ENCODE measurements around the gene PHPT1. TPM values are rescaled to one million over a fixed set of nuclear protein-coding genes. Genes with fewer than 3 reads are reported as not detected.
"Not testable (repeated sequence)": the region's sequence is repeated elsewhere in the genome, so short reads cannot be mapped to it uniquely, and the experiment has no call there.

PHPT1 gene
- total RNA-seq, 1 donor from 2014 or later: 74.4 TPM

GRCh38 chr9:136837856-136838277 is 11.3 kb upstream of the PHPT1 start:
- ATAC-seq: not testable (repeated sequence)

GRCh38 chr9:136838314-136839228 is 10.6 kb upstream of the PHPT1 start:
- ATAC-seq: no peak

DNA sequence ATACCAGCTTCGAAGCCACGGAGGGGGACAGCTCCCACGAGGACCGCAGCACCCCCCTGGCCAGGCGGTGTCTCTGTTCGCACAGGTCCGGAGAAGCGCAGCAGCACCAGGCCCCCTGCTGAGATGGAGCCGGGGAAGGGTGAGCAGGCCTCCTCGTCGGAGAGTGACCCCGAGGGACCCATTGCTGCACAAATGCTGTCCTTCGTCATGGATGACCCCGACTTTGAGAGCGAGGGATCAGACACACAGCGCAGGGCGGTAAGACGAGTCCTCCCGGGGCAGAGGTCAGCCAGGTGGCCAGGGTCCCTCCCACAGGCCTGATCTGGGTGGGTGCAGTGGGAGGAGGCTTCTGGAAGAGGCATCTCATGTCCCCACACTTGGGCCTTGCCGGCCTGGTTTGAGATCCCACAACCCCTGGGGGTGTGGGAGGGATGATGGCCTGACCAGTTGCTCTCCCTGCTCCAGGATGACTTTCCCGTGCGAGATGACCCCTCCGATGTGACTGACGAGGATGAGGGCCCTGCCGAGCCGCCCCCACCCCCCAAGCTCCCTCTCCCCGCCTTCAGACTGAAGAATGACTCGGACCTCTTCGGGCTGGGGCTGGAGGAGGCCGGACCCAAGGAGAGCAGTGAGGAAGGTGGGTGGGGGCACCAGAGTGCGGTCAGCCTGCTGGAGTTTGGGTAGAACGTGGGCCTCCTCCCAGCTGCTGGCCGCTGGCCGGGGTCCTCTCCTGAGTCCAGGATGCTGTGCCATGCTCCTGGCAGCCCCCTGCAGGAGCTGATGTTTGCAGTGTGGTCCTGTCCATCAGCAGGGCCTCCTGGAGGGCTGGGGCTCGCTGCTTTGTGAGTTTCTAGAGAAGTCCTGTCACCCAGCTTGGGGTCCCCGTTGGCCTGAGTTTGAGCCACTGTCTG is 9.7 kb upstream of the PHPT1 start:
- ATAC-seq: no peak

DNA sequence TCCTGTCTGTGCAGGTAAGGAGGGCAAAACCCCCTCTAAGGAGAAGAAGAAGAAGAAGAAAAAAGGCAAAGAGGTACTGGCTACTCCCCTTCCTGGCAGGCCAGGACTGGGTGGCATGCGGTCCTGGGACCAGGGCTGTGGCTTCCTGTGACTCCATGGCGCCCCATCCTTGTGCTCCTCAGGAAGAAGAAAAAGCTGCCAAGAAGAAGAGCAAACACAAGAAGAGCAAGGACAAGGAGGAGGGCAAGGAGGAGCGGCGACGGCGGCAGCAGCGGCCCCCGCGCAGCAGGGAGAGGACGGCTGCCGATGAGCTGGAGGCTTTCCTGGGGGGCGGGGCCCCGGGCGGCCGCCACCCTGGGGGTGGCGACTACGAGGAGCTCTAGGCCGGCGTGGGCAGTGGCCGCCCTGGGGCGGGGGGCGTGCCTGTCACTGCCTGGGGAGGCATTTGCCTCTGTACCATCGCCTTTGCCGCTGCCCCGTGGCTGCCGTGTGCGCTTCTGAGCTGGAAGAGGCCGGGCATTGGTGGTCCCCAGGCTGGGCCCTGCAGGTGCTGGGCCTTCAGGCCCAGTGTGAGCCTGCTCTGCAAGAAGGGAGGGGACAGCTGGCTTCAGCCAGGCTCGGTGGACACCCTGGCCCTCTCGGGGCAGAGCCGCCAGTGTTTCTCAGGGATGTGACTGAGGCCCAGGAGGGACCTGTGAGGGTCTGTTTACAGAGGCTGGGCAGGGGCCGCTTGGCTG is 8.9 kb upstream of the PHPT1 start:
- no peak for ATAC-seq

- peak; percentile 2 for ATAC-seq
Observed at GRCh38 chr9:136840877-136841645, 8.1 kb upstream of the PHPT1 start.

GRCh38 chr9:136841646-136842379 is 7.4 kb upstream of the PHPT1 start:
- peak; percentile 3 for ATAC-seq

DNA sequence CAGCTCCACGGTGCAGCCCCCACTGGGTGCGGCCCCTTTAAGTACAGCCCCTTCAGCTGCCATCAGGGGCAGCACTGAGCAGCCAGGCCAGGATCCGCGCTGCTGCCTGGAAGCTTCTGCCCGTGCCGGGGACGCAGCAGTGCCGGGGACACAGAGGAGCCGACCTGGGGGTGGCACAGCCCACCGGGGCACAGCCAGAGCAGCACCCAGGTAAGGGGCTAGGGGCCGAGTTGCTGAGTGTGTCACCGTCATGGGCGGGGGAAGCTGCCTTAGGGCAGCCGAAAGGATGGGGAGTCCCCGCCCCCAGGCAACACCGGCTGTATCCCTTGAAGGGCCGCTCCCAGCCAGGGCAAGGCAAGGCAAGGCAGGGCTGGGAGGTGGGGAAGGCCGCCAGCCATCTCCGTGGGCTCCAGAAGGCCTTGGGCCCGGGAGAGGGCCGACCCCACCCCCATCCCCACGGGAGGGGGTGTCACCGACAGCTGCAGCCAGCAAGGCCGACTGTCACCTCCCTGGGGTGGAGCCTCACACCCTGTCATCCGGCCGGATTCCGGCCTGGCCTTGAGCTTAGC is 6.7 kb upstream of the PHPT1 start, which contains the start of gene AJM1:
AJM1 (plus strand) TSS at position 99 of the 569 bp plus-strand sequence. CDS start 1,937 bp downstream, outside the sequence.
- peak; percentile 64 for ATAC-seq

DNA sequence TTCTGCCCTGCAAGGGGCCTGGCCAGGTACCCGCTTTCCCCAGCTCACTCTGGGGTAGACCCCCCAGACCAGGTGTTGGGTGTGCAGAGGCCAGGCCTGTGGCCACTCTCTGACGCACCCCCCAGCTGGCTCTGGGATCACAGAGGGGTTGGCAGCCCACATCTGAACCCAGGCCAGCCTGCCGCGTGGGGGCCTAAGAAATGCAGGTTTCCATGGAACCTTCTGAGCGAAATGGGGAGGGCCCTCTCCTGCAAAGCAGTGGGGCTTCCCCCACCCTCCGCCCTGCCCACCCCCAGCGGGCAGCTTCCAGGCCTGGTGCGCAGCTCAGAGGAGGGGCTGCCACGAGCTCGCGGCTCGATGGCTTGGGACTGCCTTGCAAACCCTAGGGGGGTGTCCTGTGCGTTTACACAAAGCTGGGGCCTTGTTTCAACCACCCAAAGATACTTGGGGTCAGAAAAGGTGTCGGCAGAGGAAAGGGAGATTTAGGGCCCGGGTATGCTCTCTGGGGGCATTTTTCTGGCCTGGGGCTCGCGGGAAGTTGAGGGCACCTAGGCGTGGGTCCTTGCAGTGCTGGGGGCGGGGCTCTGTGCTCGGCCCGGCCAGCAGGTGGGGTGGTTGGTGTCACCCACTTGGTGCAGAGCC is 5.9 kb upstream of the PHPT1 start:
- ATAC-seq: not testable (repeated sequence)

- not testable (repeated sequence) for ATAC-seq
Observed at GRCh38 chr9:136843801-136844740, 5.1 kb upstream of the PHPT1 start.

DNA sequence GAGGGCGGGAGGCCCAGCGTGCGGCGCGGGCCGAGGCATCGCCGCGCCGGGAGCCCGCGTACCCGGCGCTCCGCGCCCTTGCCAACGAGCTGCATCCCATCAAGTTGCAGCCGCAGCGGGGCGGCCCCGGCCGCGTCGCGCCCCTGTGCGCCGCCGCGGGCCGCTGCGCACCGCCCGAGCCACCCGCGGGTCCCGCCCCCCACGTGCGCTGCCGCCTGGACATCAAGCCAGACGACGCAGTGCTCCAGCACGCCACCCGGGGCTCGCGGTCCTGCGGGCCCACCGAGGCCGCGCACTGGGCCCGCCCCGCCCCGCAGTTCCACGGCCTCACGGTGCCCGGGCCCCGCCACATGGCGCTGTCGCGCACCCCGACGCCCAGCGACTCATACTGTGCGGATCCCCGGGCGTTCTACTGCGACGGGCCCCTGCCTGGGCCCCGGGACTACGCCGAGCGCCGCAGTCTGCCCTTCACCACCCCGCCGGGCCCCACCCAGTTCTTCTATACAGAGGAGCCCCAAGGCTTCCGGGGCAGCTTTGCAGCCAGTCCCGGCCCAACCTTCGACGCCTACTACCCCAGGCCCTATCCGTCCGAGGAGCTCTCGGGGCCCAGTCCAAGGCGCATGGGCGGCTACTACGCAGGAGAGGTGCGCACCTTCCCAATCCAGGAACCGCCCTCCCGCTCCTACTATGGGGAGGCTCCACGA is 4.3 kb upstream of the PHPT1 start:
- no peak for ATAC-seq

DNA sequence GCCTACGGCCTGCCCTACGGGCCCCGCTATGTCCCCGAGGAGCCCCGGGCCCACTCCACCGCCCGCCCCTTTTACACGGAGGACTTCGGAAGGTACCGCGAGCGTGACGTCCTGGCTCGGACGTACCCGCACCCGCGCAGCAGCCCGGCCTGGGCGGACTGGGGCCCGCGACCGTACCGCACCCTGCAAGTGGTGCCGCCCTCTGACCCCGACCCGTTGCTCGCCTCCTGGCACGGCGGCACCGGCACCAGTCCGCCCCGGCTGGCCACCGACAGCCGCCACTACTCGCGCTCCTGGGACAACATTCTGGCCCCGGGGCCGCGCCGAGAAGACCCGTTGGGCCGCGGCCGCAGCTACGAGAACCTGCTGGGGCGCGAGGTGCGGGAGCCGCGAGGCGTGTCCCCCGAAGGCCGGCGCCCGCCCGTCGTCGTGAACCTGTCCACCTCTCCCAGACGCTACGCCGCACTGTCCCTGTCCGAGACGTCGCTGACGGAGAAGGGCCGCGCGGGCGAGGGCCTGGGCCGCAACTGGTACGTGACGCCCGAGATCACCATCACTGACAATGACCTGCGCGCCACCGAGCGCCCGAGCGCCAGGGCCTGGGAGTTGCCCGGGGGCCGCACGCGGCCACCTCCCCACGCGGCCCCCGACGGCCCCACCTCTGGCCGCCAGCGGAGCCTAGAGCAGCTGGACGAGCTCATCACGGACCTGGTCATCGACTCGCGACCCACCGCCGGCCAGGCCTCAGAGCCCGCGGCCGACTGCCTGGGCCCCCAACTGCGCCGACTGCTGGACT is 3.5 kb upstream of the PHPT1 start:
- no peak for ATAC-seq

- no peak for ATAC-seq
Observed at GRCh38 chr9:136846376-136847087, 2.7 kb upstream of the PHPT1 start.

GRCh38 chr9:136847088-136847825 is 2.0 kb upstream of the PHPT1 start:
- ATAC-seq: peak; percentile 16

DNA sequence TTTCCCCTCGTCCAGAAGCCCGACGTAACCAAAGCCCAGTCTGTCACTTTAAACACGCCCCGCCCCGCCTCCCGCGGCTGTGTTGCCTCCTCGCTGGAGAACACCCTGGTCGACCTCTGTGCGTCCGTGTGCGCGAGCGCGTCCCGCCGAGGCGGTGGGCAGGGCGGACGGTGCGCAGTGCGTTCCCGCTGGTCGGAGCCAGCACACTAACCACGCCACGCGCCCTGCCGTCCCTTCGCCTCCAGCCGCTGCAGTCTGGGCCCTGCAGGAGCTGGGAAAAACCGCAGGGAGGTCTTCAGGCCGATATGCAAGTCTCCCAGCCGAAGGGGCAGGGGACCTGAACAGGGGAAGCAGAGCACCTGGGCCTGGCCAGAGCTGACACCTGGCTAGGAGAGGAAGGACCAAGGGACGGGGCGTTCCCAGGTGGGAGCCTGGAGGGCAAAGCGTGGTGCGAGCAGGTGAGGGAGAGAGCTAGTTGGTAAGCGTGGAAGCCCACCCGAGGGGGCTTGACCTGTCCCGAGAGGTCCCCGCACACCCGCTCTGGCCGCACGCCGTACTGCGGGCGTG is 1.3 kb upstream of the PHPT1 start:
- ATAC-seq: peak; percentile 52

DNA sequence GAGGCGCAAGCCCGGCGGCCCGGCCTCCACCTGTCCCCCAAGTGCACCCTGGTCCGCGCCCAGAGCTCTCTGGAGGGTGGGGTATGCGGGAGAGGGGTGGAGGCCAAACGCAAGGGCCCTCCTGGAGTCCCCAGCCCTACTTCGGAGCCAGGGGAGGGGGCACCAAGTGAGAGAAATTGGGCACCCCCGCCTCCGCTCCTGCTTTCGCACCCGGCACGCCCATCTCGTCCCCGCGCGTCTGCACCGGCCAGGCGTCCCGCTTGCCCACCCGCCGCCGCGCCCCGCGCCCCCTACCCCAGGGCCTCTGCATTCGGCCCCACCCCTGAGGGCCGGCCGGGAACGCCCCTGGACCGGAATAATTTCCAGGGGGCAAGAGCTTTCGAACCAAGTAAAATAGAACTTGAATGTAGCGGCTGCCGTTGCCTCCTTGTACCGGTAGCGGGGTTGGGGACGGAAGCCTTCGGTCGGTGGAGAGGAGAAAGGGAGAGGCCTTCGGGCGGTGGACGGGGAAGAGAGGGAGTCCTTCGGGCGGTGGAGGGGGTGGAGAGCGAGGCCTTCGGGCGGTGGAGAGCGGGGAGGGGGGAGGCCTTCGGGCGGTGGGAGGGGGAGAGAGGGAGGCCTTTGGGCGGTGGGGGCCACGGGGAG is 694 bp upstream of the PHPT1 start:
- ATAC-seq: peak; percentile 1
